Middle frontal gyrus (tissue), 1 donor: ENCODE data around the gene ASB13.

Source experiments
- DNase-seq: peaks from one replicate; pipeline ENCODE4 v3.0.0-alpha.2; 2015; ENCODE audit warnings: low spot score; ENCODE audit errors: extremely low spot score

ASB13 gene

DNA sequence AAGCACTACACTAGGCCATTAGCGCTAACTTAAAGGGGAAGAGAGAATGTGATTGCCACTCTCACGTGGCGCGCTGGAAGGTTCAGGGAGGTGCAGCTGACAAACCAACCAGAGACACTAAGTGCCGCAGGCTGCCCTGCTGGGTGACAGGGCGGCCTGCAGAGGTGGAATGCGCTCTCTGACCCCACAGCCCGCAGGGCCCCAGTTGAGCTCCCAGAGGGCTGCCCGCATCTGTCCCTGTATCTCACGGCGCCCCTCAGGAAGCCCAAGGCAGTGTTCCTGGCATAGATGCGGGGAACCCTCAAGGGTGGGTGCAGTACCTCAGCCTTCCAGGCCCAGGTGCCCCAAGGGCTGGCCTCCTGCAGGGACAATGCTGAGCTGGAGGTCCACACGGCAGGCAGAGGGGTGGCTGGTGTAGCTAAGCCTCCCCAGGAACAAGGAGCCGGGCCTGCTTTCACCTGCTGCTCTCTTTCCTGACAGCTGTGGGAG, 75.0 kb downstream of the ASB13 start:
- DNase-seq: no peak

DNA sequence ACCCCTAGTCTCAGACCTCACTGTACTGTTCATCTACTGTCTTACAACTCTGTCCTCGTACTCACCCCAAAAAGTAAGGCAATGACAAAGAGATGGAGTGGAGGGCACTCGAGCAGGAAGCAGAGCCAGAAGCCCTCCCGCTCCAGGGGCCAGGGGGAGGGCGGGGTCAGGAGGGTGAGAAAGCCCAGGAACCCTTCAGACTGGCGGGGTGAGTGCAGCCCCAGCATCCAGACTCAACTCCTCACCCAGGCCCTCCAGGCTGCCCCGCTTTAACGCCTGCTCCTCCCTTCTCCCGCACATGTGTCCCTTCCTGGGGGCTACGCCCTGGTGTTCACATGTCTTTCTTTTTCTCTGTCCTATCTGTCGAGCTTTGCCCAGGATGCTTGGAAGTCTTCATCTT, 75.6 kb downstream of the ASB13 start:
- no peak for DNase-seq

DNA sequence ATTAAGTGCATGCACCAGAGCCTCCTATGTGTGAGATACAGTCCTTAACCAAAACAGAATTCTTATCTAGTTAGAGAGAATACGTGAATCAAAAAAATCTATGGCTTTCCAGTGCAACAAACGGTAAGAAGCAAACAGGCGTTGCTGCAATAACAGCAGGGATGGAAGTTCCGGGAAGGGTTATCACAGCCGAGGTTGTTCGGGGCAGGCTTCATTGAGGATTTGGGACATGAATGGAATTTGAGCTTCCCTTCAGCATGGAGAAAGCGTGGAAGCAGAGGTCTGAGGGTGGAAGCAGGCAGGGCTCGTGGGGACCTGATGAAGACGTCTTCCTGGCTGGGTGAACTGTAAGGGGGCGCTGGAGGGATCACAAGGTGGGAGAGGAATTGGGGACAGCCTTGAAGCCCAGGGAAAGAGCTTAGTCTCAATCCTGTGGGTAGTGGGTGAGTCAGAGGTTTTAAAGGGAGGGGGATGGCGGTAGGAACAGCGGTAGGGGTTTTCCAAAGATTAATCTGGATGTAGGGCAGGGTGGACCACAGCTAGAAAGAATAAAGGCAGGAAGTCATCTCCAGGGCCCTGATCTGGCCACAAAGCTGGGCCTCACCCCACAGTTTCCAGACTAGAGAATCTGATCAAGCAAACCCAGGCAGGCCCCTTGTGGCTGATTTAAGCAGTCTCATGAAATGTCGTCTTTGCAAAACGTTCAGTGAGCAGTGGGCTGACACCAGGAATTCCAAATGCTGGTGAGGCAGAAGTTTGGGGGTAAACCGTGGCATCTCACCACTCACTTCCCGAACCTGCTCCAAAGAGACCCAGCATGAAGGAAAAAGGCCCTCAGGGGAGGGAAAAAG, 76.5 kb downstream of the ASB13 start:
- no peak for DNase-seq

DNA sequence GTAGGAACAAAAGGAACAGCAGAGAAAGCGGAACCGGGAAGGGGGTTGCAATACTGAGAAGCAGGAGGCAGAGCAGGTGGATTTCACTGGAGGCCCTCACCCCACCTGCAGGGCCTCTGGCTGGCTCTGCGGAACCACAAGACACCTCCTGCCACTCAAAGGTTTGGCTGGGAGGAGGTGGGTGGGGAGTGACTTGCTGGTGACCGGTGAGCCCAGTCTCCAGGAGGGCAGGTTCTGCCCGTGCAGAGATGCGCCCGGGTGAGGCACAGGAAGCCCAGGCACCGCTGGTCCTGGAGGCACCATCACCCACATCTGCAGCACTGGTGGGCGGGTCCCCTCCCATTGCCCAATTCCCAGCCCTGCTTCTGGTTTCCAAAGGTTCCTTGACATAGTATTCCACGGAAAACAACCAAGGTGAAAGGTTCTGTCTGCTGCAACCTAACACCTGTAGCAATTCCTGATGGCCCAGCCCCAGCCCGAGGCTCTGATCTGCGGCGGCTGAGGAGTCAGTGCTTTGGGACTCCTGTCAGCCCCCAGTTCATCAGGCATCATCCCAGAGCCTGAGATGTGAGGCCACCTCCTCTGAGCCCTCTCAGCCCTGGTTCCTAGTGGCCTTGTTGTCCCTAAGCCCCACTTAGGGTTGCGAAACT, 77.3 kb downstream of the ASB13 start:
- DNase-seq: no peak
